Measurements from ENCODE around the gene PALM2AKAP2. TPM values are rescaled to one million over a fixed set of nuclear protein-coding genes. Genes with fewer than 3 reads are reported as not detected.

PALM2AKAP2 gene
- total RNA-seq, 1 donor from 2014 or later, result 5.5 TPM

DNA sequence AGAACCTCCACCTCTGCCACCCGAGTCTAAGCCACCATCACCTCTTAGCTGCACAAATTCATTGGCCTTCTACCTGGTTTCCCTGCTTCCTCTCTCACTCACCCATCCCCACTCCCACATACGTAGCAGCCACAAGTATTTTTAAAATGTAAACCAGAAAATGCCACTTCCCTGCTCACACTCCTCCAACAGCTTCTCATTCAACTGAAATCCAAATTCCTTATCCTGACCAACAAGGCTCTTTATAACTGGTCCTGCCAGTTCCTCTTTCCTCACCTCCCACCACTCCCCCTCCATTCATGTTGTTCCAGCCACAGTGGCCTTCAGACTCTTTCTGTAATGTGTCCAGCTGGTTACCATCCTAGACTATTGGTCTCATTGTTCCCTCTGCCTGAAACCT, 25.0 kb upstream of the PALM2AKAP2 start:
- Mint-ChIP-seq H3K36me3 (ENCODE audit: low read depth) (no peaks in the 10 kb centered on the region), H3K27me3 (ENCODE audit: insufficient read depth) (peaks cover 34% of the 10 kb centered on the region), H3K27ac (no peak overlapping the region), H3K4me3 (no peak overlapping the region), H3K9me3 (peaks cover 4% of the 10 kb centered on the region), H3K4me1 (ENCODE audit: low read depth) (no peaks in the 10 kb centered on the region)
- intact Hi-C loops (cut with micrococcal nuclease), result no loop called here
- no peak for DNase-seq (ENCODE audit: low spot score)

GRCh38 chr9:109759589-109759988, 20.4 kb upstream of the PALM2AKAP2 start:
- no peaks in the 10 kb centered on the region for H3K36me3 Mint-ChIP-seq (ENCODE audit: low read depth)
- no peak overlapping the region for H3K27ac Mint-ChIP-seq
- intact Hi-C loops (cut with micrococcal nuclease), result no loop called here
- H3K27me3 Mint-ChIP-seq (ENCODE audit: insufficient read depth), result peaks cover 38% of the 10 kb centered on the region
- no peak for DNase-seq (ENCODE audit: low spot score)
- H3K9me3 Mint-ChIP-seq, result peaks cover 3% of the 10 kb centered on the region
- no peak overlapping the region for H3K4me3 Mint-ChIP-seq
- H3K4me1 Mint-ChIP-seq (ENCODE audit: low read depth), result no peaks in the 10 kb centered on the region

- intact Hi-C loops (cut with micrococcal nuclease), result no loop called here
- Mint-ChIP-seq H3K9me3 (peaks cover 3% of the 10 kb centered on the region), H3K27me3 (ENCODE audit: insufficient read depth) (peaks cover 34% of the 10 kb centered on the region), H3K4me1 (ENCODE audit: low read depth) (no peaks in the 10 kb centered on the region), H3K36me3 (ENCODE audit: low read depth) (no peaks in the 10 kb centered on the region), H3K4me3 (no peak overlapping the region), H3K27ac (no peak overlapping the region)
- no peak for DNase-seq (ENCODE audit: low spot score)
These were observed 14.7 kb upstream of the PALM2AKAP2 start for GRCh38 chr9:109765278-109765677.

GRCh38 chr9:109765830-109766229, 14.2 kb upstream of the PALM2AKAP2 start:
- no peaks in the 10 kb centered on the region for H3K36me3 Mint-ChIP-seq (ENCODE audit: low read depth)
- DNase-seq (ENCODE audit: low spot score), result no peak
- H3K27ac Mint-ChIP-seq, result no peak overlapping the region
- H3K9me3 Mint-ChIP-seq, result peaks cover 3% of the 10 kb centered on the region
- no peak overlapping the region for H3K4me3 Mint-ChIP-seq
- H3K4me1 Mint-ChIP-seq (ENCODE audit: low read depth), result no peaks in the 10 kb centered on the region
- intact Hi-C loops (cut with micrococcal nuclease), result no loop called here
- H3K27me3 Mint-ChIP-seq (ENCODE audit: insufficient read depth), result peaks cover 39% of the 10 kb centered on the region

GRCh38 chr9:109766351-109766750, 13.6 kb upstream of the PALM2AKAP2 start:
- H3K27ac Mint-ChIP-seq, result no peak overlapping the region
- DNase-seq (ENCODE audit: low spot score), result no peak
- no peak overlapping the region for H3K4me3 Mint-ChIP-seq
- intact Hi-C loops (cut with micrococcal nuclease), result no loop called here
- no peaks in the 10 kb centered on the region for H3K36me3 Mint-ChIP-seq (ENCODE audit: low read depth)
- peaks cover 3% of the 10 kb centered on the region for H3K9me3 Mint-ChIP-seq
- H3K27me3 Mint-ChIP-seq (ENCODE audit: insufficient read depth), result peaks cover 44% of the 10 kb centered on the region
- H3K4me1 Mint-ChIP-seq (ENCODE audit: low read depth), result no peaks in the 10 kb centered on the region

DNA sequence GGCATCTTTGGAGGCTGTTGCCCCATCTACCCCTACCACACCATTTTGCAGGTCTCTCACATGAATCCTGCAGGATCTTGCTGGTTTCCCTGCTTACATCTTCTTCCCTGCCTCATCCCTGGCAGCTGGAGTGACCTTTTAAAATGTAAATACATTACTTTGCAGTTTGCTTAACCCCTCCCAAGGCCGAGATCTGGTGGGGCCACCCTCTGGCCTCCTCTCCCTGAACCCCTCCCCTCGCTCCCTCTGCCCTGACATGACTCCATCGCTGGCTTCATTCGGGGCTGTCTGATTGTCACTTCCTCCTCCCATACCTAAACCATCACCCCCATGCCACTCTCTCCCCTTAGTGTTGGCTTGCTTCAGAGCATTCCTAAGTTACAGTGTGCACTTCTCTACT, 12.6 kb upstream of the PALM2AKAP2 start:
- peaks cover 45% of the 10 kb centered on the region for H3K27me3 Mint-ChIP-seq (ENCODE audit: insufficient read depth)

GRCh38 chr9:109767814-109768213, 12.2 kb upstream of the PALM2AKAP2 start:
- Mint-ChIP-seq H3K27ac (no peak overlapping the region), H3K4me1 (ENCODE audit: low read depth) (no peaks in the 10 kb centered on the region), H3K9me3 (no peaks in the 10 kb centered on the region), H3K4me3 (no peak overlapping the region), H3K27me3 (ENCODE audit: insufficient read depth) (peaks cover 43% of the 10 kb centered on the region), H3K36me3 (ENCODE audit: low read depth) (no peaks in the 10 kb centered on the region)
- intact Hi-C loops (cut with micrococcal nuclease), result no loop called here
- DNase-seq (ENCODE audit: low spot score), result no peak

More for the DNA sequence above, 12.6 kb upstream of the PALM2AKAP2 start:
- Mint-ChIP-seq H3K27ac (no peak overlapping the region), H3K4me1 (ENCODE audit: low read depth) (no peaks in the 10 kb centered on the region), H3K4me3 (no peak overlapping the region), H3K9me3 (no peaks in the 10 kb centered on the region), H3K36me3 (ENCODE audit: low read depth) (no peaks in the 10 kb centered on the region)
- intact Hi-C loops (cut with micrococcal nuclease), result no loop called here
- no peak for DNase-seq (ENCODE audit: low spot score)

DNA sequence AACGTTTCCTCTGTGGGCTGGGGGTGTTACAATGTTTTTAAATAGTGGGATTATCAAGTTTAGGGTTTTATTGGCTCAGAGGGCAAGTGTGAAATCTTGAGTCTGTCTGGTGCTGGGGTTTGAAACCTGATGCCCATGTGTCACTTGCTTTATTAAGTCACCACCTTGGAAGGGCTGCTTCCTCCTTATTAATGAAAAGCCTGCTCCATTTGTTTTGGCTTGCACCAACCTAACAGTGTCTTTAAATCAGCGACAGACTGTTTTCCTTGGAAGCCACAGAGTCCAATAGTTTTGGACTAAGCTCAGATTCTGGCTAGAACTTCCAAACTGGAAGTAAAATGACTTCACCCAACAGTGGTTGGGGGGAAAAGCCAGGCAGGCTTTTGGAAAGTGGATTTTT, 10.7 kb upstream of the PALM2AKAP2 start:
- Mint-ChIP-seq H3K27me3 (ENCODE audit: insufficient read depth) (peaks cover 38% of the 10 kb centered on the region), H3K4me1 (ENCODE audit: low read depth) (no peaks in the 10 kb centered on the region), H3K4me3 (no peak overlapping the region), H3K9me3 (no peaks in the 10 kb centered on the region), H3K27ac (no peak overlapping the region), H3K36me3 (ENCODE audit: low read depth) (no peaks in the 10 kb centered on the region)
- intact Hi-C loops (cut with micrococcal nuclease), result no loop called here
- no peak for DNase-seq (ENCODE audit: low spot score)

DNA sequence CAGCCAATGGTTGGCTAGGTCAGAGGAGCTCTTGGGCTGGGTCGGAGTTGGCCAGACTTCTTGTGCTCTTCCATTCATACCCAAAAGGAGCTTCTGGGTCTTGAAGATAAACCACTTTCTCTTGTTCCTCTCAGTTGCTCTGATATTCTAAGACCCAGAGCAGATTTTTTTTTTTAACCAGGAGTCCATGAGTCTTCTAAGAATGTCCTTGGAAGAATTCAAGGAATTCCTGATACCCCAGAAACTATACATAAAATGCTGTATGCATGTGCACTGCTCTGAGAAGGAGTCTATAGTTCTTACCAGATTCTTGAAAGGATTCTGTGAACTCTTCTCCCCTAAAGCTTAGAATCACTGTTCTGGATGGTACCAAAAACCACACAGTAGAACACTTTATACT, 9.9 kb upstream of the PALM2AKAP2 start:
- intact Hi-C loops (cut with micrococcal nuclease), result no loop called here
- H3K27ac Mint-ChIP-seq, result no peak overlapping the region
- peaks cover 41% of the 10 kb centered on the region for H3K27me3 Mint-ChIP-seq (ENCODE audit: insufficient read depth)
- no peak overlapping the region for H3K4me3 Mint-ChIP-seq
- no peaks in the 10 kb centered on the region for H3K9me3 Mint-ChIP-seq
- no peaks in the 10 kb centered on the region for H3K4me1 Mint-ChIP-seq (ENCODE audit: low read depth)
- no peak for DNase-seq (ENCODE audit: low spot score)
- H3K36me3 Mint-ChIP-seq (ENCODE audit: low read depth), result no peaks in the 10 kb centered on the region

DNA sequence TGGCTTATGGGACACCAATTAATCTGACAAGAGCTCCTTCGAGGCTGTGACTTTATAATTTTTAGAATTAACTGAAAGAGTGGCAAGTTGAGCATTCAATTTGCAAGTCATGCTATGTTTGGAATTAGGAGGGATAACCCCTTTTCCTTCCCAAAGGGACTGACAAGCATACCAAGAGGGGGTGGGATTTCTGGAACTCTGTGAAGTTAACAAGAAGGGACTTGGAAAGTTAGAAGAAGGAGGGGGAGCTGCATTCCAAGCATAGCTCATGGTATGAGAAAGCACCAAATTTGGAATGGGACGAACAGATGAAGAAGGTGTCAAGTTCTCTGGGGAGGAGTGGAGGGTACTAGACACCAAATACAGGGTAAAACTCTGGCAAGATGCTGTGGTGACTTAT, 8.9 kb upstream of the PALM2AKAP2 start:
- no peak overlapping the region for H3K27ac Mint-ChIP-seq
- H3K27me3 Mint-ChIP-seq (ENCODE audit: insufficient read depth), result peaks cover 44% of the 10 kb centered on the region
- no peaks in the 10 kb centered on the region for H3K36me3 Mint-ChIP-seq (ENCODE audit: low read depth)
- intact Hi-C loops (cut with micrococcal nuclease), result no loop called here
- no peak for DNase-seq (ENCODE audit: low spot score)
- H3K4me1 Mint-ChIP-seq (ENCODE audit: low read depth), result no peaks in the 10 kb centered on the region
- no peaks in the 10 kb centered on the region for H3K9me3 Mint-ChIP-seq
- H3K4me3 Mint-ChIP-seq, result no peak overlapping the region

- intact Hi-C loops (cut with micrococcal nuclease), result no loop called here
- Mint-ChIP-seq H3K4me1 (ENCODE audit: low read depth) (peaks cover 8% of the 10 kb centered on the region), H3K27me3 (ENCODE audit: insufficient read depth) (peaks cover 42% of the 10 kb centered on the region), H3K36me3 (ENCODE audit: low read depth) (no peaks in the 10 kb centered on the region), H3K4me3 (no peak overlapping the region), H3K27ac (no peak overlapping the region), H3K9me3 (no peaks in the 10 kb centered on the region)
- no peak for DNase-seq (ENCODE audit: low spot score)
These were observed 8.0 kb upstream of the PALM2AKAP2 start for GRCh38 chr9:109771796-109772531.

DNA sequence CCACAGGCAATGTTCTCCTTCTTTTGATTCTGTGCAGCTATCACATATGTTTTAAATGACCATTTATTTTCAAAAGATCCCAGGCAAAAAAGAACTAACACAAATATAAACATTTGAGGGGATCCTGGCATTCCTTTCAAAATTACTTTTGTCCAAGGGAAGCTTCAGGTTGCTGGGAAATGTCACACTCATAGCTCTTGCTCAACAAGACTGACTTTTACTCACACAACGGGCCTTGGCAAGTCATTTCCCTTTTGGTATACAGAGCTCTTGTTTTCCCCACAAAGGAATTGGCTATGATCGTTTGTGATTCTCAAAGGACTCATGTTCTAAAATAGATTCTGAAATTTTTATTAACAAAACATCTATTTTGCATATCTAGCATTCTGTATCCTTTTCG, 4.5 kb upstream of the PALM2AKAP2 start:
- intact Hi-C loops (cut with micrococcal nuclease), result loop anchor here (5.0 kb wide), 1 partner anchor 42 kb away; no protein-coding TSS in a partner anchor
- no peak overlapping the region for H3K27ac Mint-ChIP-seq
- no peaks in the 10 kb centered on the region for H3K36me3 Mint-ChIP-seq (ENCODE audit: low read depth)
- H3K27me3 Mint-ChIP-seq (ENCODE audit: insufficient read depth), result peaks cover 34% of the 10 kb centered on the region
- peaks cover 19% of the 10 kb centered on the region for H3K4me1 Mint-ChIP-seq (ENCODE audit: low read depth)
- no peak overlapping the region for H3K4me3 Mint-ChIP-seq
- DNase-seq (ENCODE audit: low spot score), result no peak
- no peaks in the 10 kb centered on the region for H3K9me3 Mint-ChIP-seq

DNA sequence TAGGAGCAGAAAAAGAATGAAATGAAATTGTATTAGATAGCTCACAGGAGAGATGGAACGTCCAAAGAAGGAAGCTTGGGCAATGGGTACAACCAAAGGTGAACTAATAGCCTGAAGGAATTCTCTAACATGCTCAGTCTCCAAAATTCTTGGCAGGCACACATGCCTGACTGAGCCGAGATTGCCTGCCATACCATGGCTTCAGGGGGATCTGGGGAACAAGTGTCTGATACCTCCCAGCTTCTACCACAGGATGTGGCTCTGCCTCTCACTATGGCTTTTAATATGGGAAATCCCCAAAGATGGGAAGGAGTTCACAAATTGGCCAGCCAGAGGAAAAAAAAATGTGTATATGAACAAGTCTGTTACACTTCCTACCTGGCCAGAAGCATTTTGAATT, 3.6 kb upstream of the PALM2AKAP2 start:
- H3K9me3 Mint-ChIP-seq, result no peaks in the 10 kb centered on the region
- no peak overlapping the region for H3K27ac Mint-ChIP-seq
- H3K4me3 Mint-ChIP-seq, result no peak overlapping the region
- peaks cover 22% of the 10 kb centered on the region for H3K4me1 Mint-ChIP-seq (ENCODE audit: low read depth)
- intact Hi-C loops (cut with micrococcal nuclease), result loop anchor here (5.0 kb wide), 1 partner anchor 41 kb away; no protein-coding TSS in a partner anchor
- peaks cover 32% of the 10 kb centered on the region for H3K27me3 Mint-ChIP-seq (ENCODE audit: insufficient read depth)
- no peak for DNase-seq (ENCODE audit: low spot score)
- H3K36me3 Mint-ChIP-seq (ENCODE audit: low read depth), result no peaks in the 10 kb centered on the region
